GM18526 (cell line): ENCODE measurements around the gene PLA2G2F.

Experiments used
- POLR2A ChIP-seq: IDR thresholded peaks from 3 replicates; pipeline ENCODE4 v1.6.1; 2011; ENCODE audit not compliant: insufficient read length; ENCODE audit errors: extremely low read depth

Gene PLA2G2F

GRCh38 chr1:20199840-20200239 is 60.7 kb downstream of the PLA2G2F start:
- TF ChIP-seq POLR2A = no peak
